T-helper 1 cell treated with Interleukin-12 subunit alpha and Interleukin-12 subunit beta and Interleukin-4 antibody, amounts not matched to agents 30 μg/mL and 1 μg/mL, for 36 hours (primary cell): ENCODE results near the gene TTLL5.

Experiments
- H3K27ac Mint-ChIP-seq: one replicate; pipeline ENCODE4 v1.8.0; 2021; ENCODE audit warnings: mild to moderate bottlenecking, mixed read lengths
- H3K27me3 Mint-ChIP-seq: one replicate; pipeline ENCODE4 v1.8.0; 2021; ENCODE audit warnings: low read depth, mixed read lengths
- H3K36me3 Mint-ChIP-seq: one replicate; pipeline ENCODE4 v1.8.0; 2021; ENCODE audit warnings: low read depth, mixed read lengths
- H3K4me1 Mint-ChIP-seq: one replicate; pipeline ENCODE4 v1.8.0; 2021; ENCODE audit warnings: low read depth, mixed read lengths
- H3K4me3 Mint-ChIP-seq: one replicate; pipeline ENCODE4 v1.8.0; 2021; ENCODE audit warnings: mild to moderate bottlenecking, moderate library complexity, mixed read lengths
- H3K9me3 Mint-ChIP-seq: one replicate; pipeline ENCODE4 v1.8.0; 2021; ENCODE audit warnings: mixed read lengths

The TTLL5 gene

GRCh38 chr14:75702616-75703261 is 41.7 kb downstream of the TTLL5 start:
- Mint-ChIP-seq H3K36me3 (peaks cover 12% of the 10 kb centered on the region), H3K27me3 (no peaks in the 10 kb centered on the region), H3K27ac (no peak overlapping the region), H3K4me3 (no peak overlapping the region), H3K9me3 (no peaks in the 10 kb centered on the region), H3K4me1 (no peaks in the 10 kb centered on the region)

- no peaks in the 10 kb centered on the region for H3K4me1 Mint-ChIP-seq
- no peak overlapping the region for H3K27ac Mint-ChIP-seq
- peaks cover 13% of the 10 kb centered on the region for H3K36me3 Mint-ChIP-seq
Observed at GRCh38 chr14:75703467-75703866, 42.4 kb downstream of the TTLL5 start.

GRCh38 chr14:75705014-75705413 is 44.0 kb downstream of the TTLL5 start:
- Mint-ChIP-seq H3K27me3 (no peaks in the 10 kb centered on the region), H3K36me3 (peaks cover 13% of the 10 kb centered on the region), H3K4me1 (no peaks in the 10 kb centered on the region)

More at GRCh38 chr14:75703467-75703866, 42.4 kb downstream of the TTLL5 start:
- H3K27me3 Mint-ChIP-seq, result no peaks in the 10 kb centered on the region
- no peaks in the 10 kb centered on the region for H3K9me3 Mint-ChIP-seq
- H3K4me3 Mint-ChIP-seq, result no peak overlapping the region

GRCh38 chr14:75709207-75709812 is 48.3 kb downstream of the TTLL5 start:
- H3K9me3 Mint-ChIP-seq, result no peaks in the 10 kb centered on the region
- H3K27ac Mint-ChIP-seq, result no peak overlapping the region
- H3K27me3 Mint-ChIP-seq, result no peaks in the 10 kb centered on the region
- H3K4me3 Mint-ChIP-seq, result no peak overlapping the region
- no peaks in the 10 kb centered on the region for H3K4me1 Mint-ChIP-seq
- H3K36me3 Mint-ChIP-seq, result peaks cover 9% of the 10 kb centered on the region

More at GRCh38 chr14:75705014-75705413, 44.0 kb downstream of the TTLL5 start:
- Mint-ChIP-seq H3K9me3 (no peaks in the 10 kb centered on the region), H3K4me3 (no peak overlapping the region), H3K27ac (no peak overlapping the region)

- H3K27ac Mint-ChIP-seq, result no peak overlapping the region
- H3K36me3 Mint-ChIP-seq, result peaks cover 7% of the 10 kb centered on the region
- H3K27me3 Mint-ChIP-seq, result no peaks in the 10 kb centered on the region
- peaks cover 3% of the 10 kb centered on the region for H3K4me1 Mint-ChIP-seq
- no peaks in the 10 kb centered on the region for H3K9me3 Mint-ChIP-seq
- H3K4me3 Mint-ChIP-seq, result no peak overlapping the region
Observed at GRCh38 chr14:75711105-75711795, 50.2 kb downstream of the TTLL5 start.

- no peaks in the 10 kb centered on the region for H3K9me3 Mint-ChIP-seq
- peaks cover 7% of the 10 kb centered on the region for H3K36me3 Mint-ChIP-seq
- no peak overlapping the region for H3K4me3 Mint-ChIP-seq
- peaks cover 4% of the 10 kb centered on the region for H3K4me1 Mint-ChIP-seq
- H3K27ac Mint-ChIP-seq, result no peak overlapping the region
- no peaks in the 10 kb centered on the region for H3K27me3 Mint-ChIP-seq
Observed at GRCh38 chr14:75711796-75712211, 50.8 kb downstream of the TTLL5 start.

- no peaks in the 10 kb centered on the region for H3K9me3 Mint-ChIP-seq
Observed at GRCh38 chr14:75714991-75715390, 53.9 kb downstream of the TTLL5 start.

GRCh38 chr14:75715926-75716780 is 55.1 kb downstream of the TTLL5 start:
- H3K27ac Mint-ChIP-seq, result no peak overlapping the region
- peaks cover 9% of the 10 kb centered on the region for H3K36me3 Mint-ChIP-seq
- no peak overlapping the region for H3K4me3 Mint-ChIP-seq
- H3K27me3 Mint-ChIP-seq, result no peaks in the 10 kb centered on the region
- peaks cover 4% of the 10 kb centered on the region for H3K4me1 Mint-ChIP-seq
- no peaks in the 10 kb centered on the region for H3K9me3 Mint-ChIP-seq

More at GRCh38 chr14:75714991-75715390, 53.9 kb downstream of the TTLL5 start:
- no peak overlapping the region for H3K27ac Mint-ChIP-seq
- H3K4me3 Mint-ChIP-seq, result no peak overlapping the region
- peaks cover 6% of the 10 kb centered on the region for H3K36me3 Mint-ChIP-seq
- peaks cover 4% of the 10 kb centered on the region for H3K4me1 Mint-ChIP-seq
- H3K27me3 Mint-ChIP-seq, result no peaks in the 10 kb centered on the region

- H3K27me3 Mint-ChIP-seq, result no peaks in the 10 kb centered on the region
- H3K4me3 Mint-ChIP-seq, result no peak overlapping the region
- no peak overlapping the region for H3K27ac Mint-ChIP-seq
- peaks cover 20% of the 10 kb centered on the region for H3K36me3 Mint-ChIP-seq
- no peaks in the 10 kb centered on the region for H3K9me3 Mint-ChIP-seq
- H3K4me1 Mint-ChIP-seq, result peaks cover 4% of the 10 kb centered on the region
Observed at GRCh38 chr14:75717729-75718128, 56.7 kb downstream of the TTLL5 start.

GRCh38 chr14:75718199-75718598 is 57.2 kb downstream of the TTLL5 start:
- Mint-ChIP-seq H3K36me3 (peaks cover 22% of the 10 kb centered on the region), H3K27ac (no peak overlapping the region), H3K4me1 (peaks cover 4% of the 10 kb centered on the region), H3K4me3 (no peak overlapping the region), H3K27me3 (no peaks in the 10 kb centered on the region), H3K9me3 (no peaks in the 10 kb centered on the region)

GRCh38 chr14:75720116-75720515 is 59.1 kb downstream of the TTLL5 start:
- no peak overlapping the region for H3K4me3 Mint-ChIP-seq
- H3K36me3 Mint-ChIP-seq, result peaks cover 28% of the 10 kb centered on the region

GRCh38 chr14:75720842-75721498 is 59.9 kb downstream of the TTLL5 start:
- H3K9me3 Mint-ChIP-seq, result no peaks in the 10 kb centered on the region
- no peaks in the 10 kb centered on the region for H3K27me3 Mint-ChIP-seq
- no peak overlapping the region for H3K4me3 Mint-ChIP-seq
- H3K27ac Mint-ChIP-seq, result no peak overlapping the region
- peaks cover 29% of the 10 kb centered on the region for H3K36me3 Mint-ChIP-seq
- H3K4me1 Mint-ChIP-seq, result peaks cover 12% of the 10 kb centered on the region

More at GRCh38 chr14:75720116-75720515, 59.1 kb downstream of the TTLL5 start:
- peaks cover 12% of the 10 kb centered on the region for H3K4me1 Mint-ChIP-seq
- no peaks in the 10 kb centered on the region for H3K27me3 Mint-ChIP-seq
- no peak overlapping the region for H3K27ac Mint-ChIP-seq
- H3K9me3 Mint-ChIP-seq, result no peaks in the 10 kb centered on the region

GRCh38 chr14:75723716-75724115 is 62.7 kb downstream of the TTLL5 start:
- peaks cover 36% of the 10 kb centered on the region for H3K36me3 Mint-ChIP-seq
- H3K27me3 Mint-ChIP-seq, result no peaks in the 10 kb centered on the region
- peaks cover 8% of the 10 kb centered on the region for H3K4me1 Mint-ChIP-seq
- peak overlapping the region; percentile 10 for H3K27ac Mint-ChIP-seq
- H3K4me3 Mint-ChIP-seq, result no peak overlapping the region
- peaks cover 4% of the 10 kb centered on the region for H3K9me3 Mint-ChIP-seq
